HepG2 (cell line): Measurements from ENCODE around the gene NUB1. TPM values are rescaled to one million over a fixed set of nuclear protein-coding genes. Genes with fewer than 3 reads are reported as not detected.

Experiments used
- ATAC-seq: fragments of 200-7000 bp; cut with Tn5 transposase; 3 replicates; pipeline ENCODE4 v1.9.1; 2020; ENCODE audit warnings: mild to moderate bottlenecking, moderate library complexity
- BruUV-seq: library from RNA; stranded (reverse); fragments of 400-500 nt; replicated peaks from 2 replicates; lab custom pipeline; 2021; lab: Mats Ljungman, UMichigan
- CTCF ChIA-PET: fragments of 300-600 bp; formaldehyde crosslinking; extraction: SDS; loops from one replicate; lab custom pipeline; 2021; ENCODE audit warnings: low total read pairs, inconsistent platforms, low intra/inter-chr PET ratio; lab: Yijun Ruan, JAX
- POLR2A ChIA-PET: fragments of 350-600 bp; sonication (Branson Sonifier 250); formaldehyde crosslinking; loops from one replicate; lab custom pipeline; 2020; ENCODE audit warnings: antibody characterized with exemption, inconsistent platforms; lab: Yijun Ruan, JAX
- DNase-seq: peaks from one replicate; pipeline ENCODE4 v3.0.0-alpha.2; 2015; ENCODE audit warnings: low spot score
- FAIRE-seq: peaks from 3 replicates; lab custom pipeline; 2011; peaks lifted over from hg19 to GRCh38; lab: Jason Lieb, UNC
- H2AFZ ChIP-seq: one replicate; pipeline ENCODE4 v1.6.1; 2011; ENCODE audit warnings: low read length, inconsistent platforms
- H3K27ac ChIP-seq: fragments of 300-600 bp; 3 replicates; pipeline ENCODE4 v1.8.0; 2011; ENCODE audit warnings: mixed run types, mild to moderate bottlenecking, mixed read lengths, low read length, inconsistent platforms; ENCODE audit not compliant: insufficient read depth; ENCODE audit errors: extremely low read length
- H3K27me3 ChIP-seq, 2 experiments: fragments of 200-600 bp in 1 of 2; 2 replicates in 1 of 2; 3 replicates in 1 of 2; pipeline versions ENCODE4 v1.6.0 to v1.8.0; 2011; ENCODE audit warnings: low read length in 2 of 2, mild to moderate bottlenecking in 2 of 2, moderate library complexity in 2 of 2, inconsistent platforms in 1 of 2; ENCODE audit not compliant: insufficient read depth in 2 of 2, control insufficient read depth in 1 of 2
- H3K36me3 ChIP-seq, 2 experiments: fragments of 200-600 bp in 1 of 2; replicated peaks in 1 of 2; 2 replicates in 1 of 2; 3 replicates in 1 of 2; pipeline versions ENCODE4 v1.5.1 to v1.8.0; 2011; ENCODE audit warnings: low read length in 2 of 2, inconsistent platforms in 1 of 2; ENCODE audit not compliant: insufficient read depth in 2 of 2, control insufficient read depth in 1 of 2
- H3K4me1 ChIP-seq: 2 replicates; pipeline ENCODE4 v1.5.1; 2012; ENCODE audit warnings: low read length, inconsistent platforms; ENCODE audit not compliant: insufficient read depth
- H3K4me2 ChIP-seq: 2 replicates; pipeline ENCODE4 v1.6.0; 2011; ENCODE audit warnings: low read depth, low read length, inconsistent platforms
- H3K4me3 ChIP-seq, 3 experiments: fragments of 200-600 bp in 1 of 3; sonication (generic), shearing (Covaris generic) in 1 of 3; replicated peaks in 1 of 3; 2 replicates each; pipeline ENCODE4 v1.5.1; 2011 to 2016; ENCODE audit warnings: low read length in 3 of 3, inconsistent platforms in 2 of 3, low read depth in 2 of 3, mild to moderate bottlenecking in 2 of 3, control low read depth in 1 of 3, mixed read lengths in 1 of 3; ENCODE audit not compliant: insufficient read depth in 1 of 3
- H3K79me2 ChIP-seq: one replicate; pipeline ENCODE4 v1.6.1; 2011; ENCODE audit warnings: low read length, inconsistent platforms; ENCODE audit not compliant: insufficient read depth
- H3K9ac ChIP-seq: 2 replicates; pipeline ENCODE4 v1.6.0; 2011; ENCODE audit warnings: mild to moderate bottlenecking, low read depth, low read length, inconsistent platforms; ENCODE audit not compliant: insufficient read depth
- H3K9me3 ChIP-seq: 2 replicates; pipeline ENCODE4 v1.5.1; 2012; ENCODE audit warnings: mild to moderate bottlenecking, low read length
- H4K20me1 ChIP-seq: 2 replicates; pipeline ENCODE4 v1.6.0; 2011; ENCODE audit warnings: inconsistent platforms, mild to moderate bottlenecking, low read length, moderate library complexity; ENCODE audit not compliant: insufficient read depth
- GPBP1L1 ChIP-seq: sonication (generic); formaldehyde crosslinking; IDR thresholded peaks from 2 replicates; pipeline ENCODE4 v1.5.0; 2020; ENCODE audit warnings: mild to moderate bottlenecking, missing genetic modification reagents
- HDAC2 ChIP-seq: sonication (generic); formaldehyde crosslinking; IDR thresholded peaks from 2 replicates; pipeline ENCODE4 v1.4.0; 2020; ENCODE audit warnings: missing genetic modification reagents
- MAF1 ChIP-seq: sonication (generic); formaldehyde crosslinking; IDR thresholded peaks from 2 replicates; pipeline ENCODE4 v1.5.0; 2020; ENCODE audit warnings: missing genetic modification reagents, borderline replicate concordance
- MBD4 ChIP-seq: IDR thresholded peaks from 2 replicates; pipeline ENCODE4 v1.6.1; 2012; ENCODE audit warnings: low read length, inconsistent platforms, borderline replicate concordance
- MEF2D ChIP-seq: sonication (generic); formaldehyde crosslinking; IDR thresholded peaks from 2 replicates; pipeline ENCODE4 v1.5.1; 2020; ENCODE audit warnings: mild to moderate bottlenecking, missing genetic modification reagents
- PBX2 ChIP-seq: IDR thresholded peaks from 2 replicates; pipeline ENCODE4 v1.6.1; 2016; ENCODE audit warnings: control low read depth
- RBM39 ChIP-seq: fragments of 200-400 bp; formaldehyde crosslinking; IDR thresholded peaks from one replicate; pipeline ENCODE4 v1.6.1; 2018; ENCODE audit warnings: antibody characterized with exemption, mild to moderate bottlenecking, low read depth, low read length; ENCODE audit not compliant: poor library complexity, severe bottlenecking
- TBL1XR1 ChIP-seq: fragments of 150-350 bp; IDR thresholded peaks from 2 replicates; pipeline ENCODE4 v1.6.1; 2014; ENCODE audit warnings: borderline replicate concordance, low read length; ENCODE audit not compliant: partially characterized antibody
- TEAD3 ChIP-seq: optimal IDR thresholded peaks from 2 replicates; pipeline ENCODE3; 2016; ENCODE audit warnings: borderline replicate concordance
- TOPORS ChIP-seq: sonication (generic); formaldehyde crosslinking; IDR thresholded peaks from 2 replicates; pipeline ENCODE4 v1.8.0; 2023; ENCODE audit warnings: mild to moderate bottlenecking, missing genetic modification reagents
- ZFYVE20 ChIP-seq: sonication (generic); formaldehyde crosslinking; IDR thresholded peaks from 2 replicates; pipeline ENCODE4 v1.8.0; 2023; ENCODE audit warnings: low read depth, mild to moderate bottlenecking, moderate library complexity, missing genetic modification reagents, borderline replicate concordance
- ZMAT5 ChIP-seq: sonication (generic); formaldehyde crosslinking; IDR thresholded peaks from 2 replicates; pipeline ENCODE4 v1.5.0; 2020; ENCODE audit warnings: mild to moderate bottlenecking, low read depth, missing genetic modification reagents, borderline replicate concordance
- ZNF501 ChIP-seq: sonication (generic); formaldehyde crosslinking; IDR thresholded peaks from 2 replicates; pipeline ENCODE4 v1.5.1; 2020; ENCODE audit warnings: mild to moderate bottlenecking, moderate library complexity, missing genetic modification reagents
- ZNF556 ChIP-seq: sonication (generic); formaldehyde crosslinking; IDR thresholded peaks from 2 replicates; pipeline ENCODE4 v1.4.0; 2020; ENCODE audit warnings: mild to moderate bottlenecking, missing genetic modification reagents, borderline replicate concordance
- ZNF562 ChIP-seq: sonication (generic); formaldehyde crosslinking; IDR thresholded peaks from 2 replicates; pipeline ENCODE4 v1.8.0; 2022; ENCODE audit warnings: missing genetic modification reagents, borderline replicate concordance
- ZNF775 ChIP-seq: sonication (generic); formaldehyde crosslinking; IDR thresholded peaks from 2 replicates; pipeline ENCODE4 v1.4.0; 2020; ENCODE audit warnings: missing genetic modification reagents, mild to moderate bottlenecking, moderate library complexity, borderline replicate concordance
- ZNF777 ChIP-seq: sonication (generic); formaldehyde crosslinking; IDR thresholded peaks from 2 replicates; pipeline ENCODE4 v1.4.0; 2020; ENCODE audit warnings: missing genetic modification reagents
- WGBS: methylation state at CpG from one replicate; pipeline ENCODE4 v1.1.6; 2017; ENCODE audit warnings: low lambda C conversion rate; 5-methylcytosine and 5-hydroxymethylcytosine counted together
- in situ Hi-C: cut with HindIII; loops from 2 replicates; pipeline ENCODE4 v1.10.0; 2017; ENCODE audit warnings: low pct_unique_long_range_greater_than_20kb; ENCODE audit not compliant: extremely low pct_ligation_motif_present
- intact Hi-C: fragments of 100-400 bp; cut with micrococcal nuclease; formaldehyde crosslinking; loops from one replicate; pipeline ENCODE4 v1.10.0; 2022; ENCODE audit not compliant: unreplicated experiment
- polyA plus RNA-seq, 8 experiments: library from polyadenylated mRNA; depleted of rRNA in 3 of 8; stranded (reverse) in 7 of 8; unstranded in 1 of 8; fragments of >200 nt; fragmentation: Illumina TruSeq in 4 of 8; extraction: Trizol in 4 of 8; gene quantifications; 2 replicates each; pipeline versions ENCODE4 v1.2.1 to v1.2.3, GENCODE V29; 2011 to 2016; ENCODE audit warnings: low read depth in 4 of 8, missing spikeins in 1 of 8, mixed read lengths in 1 of 8; ENCODE audit not compliant: insufficient read depth in 1 of 8
- total RNA-seq, 5 experiments: library from RNA; depleted of rRNA; stranded (reverse); fragments of >200 nt; fragmentation: Illumina TruSeq; extraction: Trizol; gene quantifications; 2 replicates each; pipeline ENCODE4 v1.2.3, GENCODE V29; 2016; ENCODE audit warnings: low read depth in 1 of 5

The NUB1 gene
- total and polyA plus RNA-seq, 2 of the 13 experiments (the other 11 are each of a cell fraction or from before 2014, with no cell fraction given): 27.1 to 37.0 TPM

GRCh38 chr7:151380199-151381097, 38.8 kb downstream of the NUB1 start:
- Histone ChIP-seq H3K4me3 (no peak overlapping the region), H4K20me1 (no peaks in the 10 kb centered on the region; the same call in 1 of the 2 replicates), H3K9me3 (no peaks in the 10 kb centered on the region), H2AFZ (no peak overlapping the region), H3K9ac (no peak overlapping the region), H3K27me3 (peaks cover 9 to 38% of the 10 kb centered on the region in 2 experiments), H3K79me2 (no peaks in the 10 kb centered on the region), H3K36me3 (peaks cover 0 to 24% of the 10 kb centered on the region in 2 experiments; a peak in 2 of 5 replicates), H3K27ac (no peak overlapping the region), H3K4me1 (no peaks in the 10 kb centered on the region), H3K4me2 (no peak overlapping the region)
- DNase-seq: no peak
- in situ Hi-C loops (no loop called here), intact Hi-C loops (no loop called here)
- 77% methylated on average over 8 of the region's 32 CpGs for WGBS
- ATAC-seq: no peak
- TF ChIP-seq ZNF556 (CRISPR knock-in tag) (no peak), ZNF562 (CRISPR knock-in tag) (no peak), TEAD3 (CRISPR knock-in tag) (no peak), MAF1 (CRISPR knock-in tag) (no peak), ZFYVE20 (CRISPR knock-in tag) (no peak), ZNF777 (no peak), TOPORS (CRISPR knock-in tag) (no peak), ZMAT5 (CRISPR knock-in tag) (no peak), MEF2D (no peak), TBL1XR1 (no peak), ZNF501 (CRISPR knock-in tag) (no peak), HDAC2 (CRISPR knock-in tag) (no peak), GPBP1L1 (no peak), PBX2 (CRISPR knock-in tag) (no peak), RBM39 (no peak), ZNF775 (CRISPR knock-in tag) (no peak), MBD4 (no peak)
- FAIRE-seq: no peak
- ChIA-PET CTCF (no interaction called here), POLR2A (no interaction called here)
- no TSS peak for BruUV-seq
